NOMO-1 treated with DMSO at 0.1 percent for 48 hours (cell line): Measurements from ENCODE around the gene C4BPB.

Experiments used
- DNase-seq: peaks from one replicate; lab custom pipeline; 2025; ENCODE audit not compliant: unreplicated experiment; lab: John Stamatoyannopoulos, UW

Gene C4BPB

GRCh38 chr1:207130252-207131036 is 41.8 kb downstream of the C4BPB start:
- no peak for DNase-seq

DNA sequence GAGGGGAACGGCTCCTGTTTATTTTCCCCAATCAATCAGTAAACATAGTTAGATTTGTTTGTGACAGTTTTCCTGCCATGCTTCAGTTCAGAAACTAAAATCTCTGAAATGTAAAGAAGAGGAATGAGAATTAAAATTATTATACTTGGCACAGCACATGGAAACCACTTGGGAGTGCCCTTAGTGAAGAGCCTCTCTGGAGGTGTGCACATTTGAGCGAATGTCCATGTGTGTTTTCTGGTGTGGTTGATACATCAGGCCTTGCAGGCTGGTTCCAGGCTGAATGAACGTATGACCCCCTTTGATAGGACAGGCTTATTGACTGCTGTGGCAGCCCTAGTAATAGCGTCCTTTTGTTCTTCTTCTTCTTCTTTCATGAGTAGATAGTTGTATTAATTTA is 42.5 kb downstream of the C4BPB start:
- no peak for DNase-seq

DNA sequence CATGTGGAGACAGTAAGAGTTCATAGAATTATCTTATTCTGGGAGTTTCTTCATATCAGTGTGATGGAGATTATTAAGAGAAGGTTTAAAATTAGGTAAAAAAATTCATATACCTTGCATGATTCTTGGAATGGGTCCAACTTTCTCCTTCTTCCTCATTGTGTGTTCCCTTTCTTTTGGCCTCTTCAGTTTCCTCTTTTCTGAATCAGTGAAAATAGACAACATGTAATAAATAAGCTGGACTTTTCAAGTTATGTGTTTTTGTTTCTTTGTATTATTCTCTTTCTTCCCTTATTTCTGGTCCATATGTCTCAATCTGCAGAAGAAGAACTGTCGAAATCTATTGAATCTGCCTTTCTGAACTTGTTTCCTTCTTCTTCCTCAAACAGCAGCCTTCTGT is 45.9 kb downstream of the C4BPB start:
- peak; percentile 79 for DNase-seq

GRCh38 chr1:207139616-207140015 is 51.0 kb downstream of the C4BPB start:
- no peak for DNase-seq

DNA sequence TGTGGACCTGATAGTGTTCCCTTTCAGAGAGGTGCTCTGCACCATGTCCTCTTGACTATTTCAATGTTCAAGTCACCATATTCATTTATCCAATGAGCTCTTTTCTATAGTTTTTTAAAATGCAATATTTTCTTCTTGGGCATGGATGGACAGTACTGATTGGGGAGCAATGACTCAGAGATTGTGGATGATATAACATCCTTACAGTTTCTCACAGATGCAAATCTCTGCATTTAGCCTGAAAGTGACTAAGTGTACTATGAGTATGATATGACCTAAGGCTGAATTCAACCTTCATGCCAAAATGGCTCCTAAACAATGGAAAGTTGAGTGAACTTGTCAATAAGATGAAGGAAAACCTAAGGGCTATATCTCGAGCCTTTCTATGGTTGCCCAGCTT is 51.9 kb downstream of the C4BPB start:
- DNase-seq, result no peak

DNA sequence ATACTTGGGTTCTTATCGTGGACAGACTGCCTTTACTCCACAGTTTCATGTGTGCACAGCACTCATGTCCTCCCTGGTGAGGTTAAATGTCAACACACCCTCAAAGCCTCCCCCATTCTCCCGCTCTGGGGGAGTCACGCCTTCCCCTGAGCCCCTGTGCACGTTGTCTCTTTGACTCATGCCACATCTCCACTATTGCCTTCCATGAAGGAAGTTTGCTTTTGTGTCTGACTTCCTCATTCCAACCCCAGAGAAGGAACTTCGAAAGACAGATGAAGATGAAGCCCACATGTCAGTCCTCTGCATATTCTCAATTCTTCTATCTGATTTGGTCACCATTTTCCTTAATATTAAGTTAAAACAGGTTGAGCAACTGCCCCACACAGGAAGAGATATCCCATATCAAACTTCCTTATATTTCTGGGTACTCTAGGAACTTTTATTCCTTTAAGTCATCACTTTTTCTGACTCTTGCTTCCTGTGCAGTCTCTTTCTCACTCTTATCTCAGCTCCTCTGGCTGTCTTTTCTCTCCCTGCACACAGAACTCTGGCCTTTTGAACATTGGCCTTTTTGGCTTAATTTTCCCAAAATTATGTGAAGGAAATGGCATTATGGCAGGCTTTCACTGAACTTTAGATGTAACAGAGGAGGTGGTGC is 56.9 kb downstream of the C4BPB start:
- DNase-seq, result peak; percentile 58
